HUES6 (cell line): ENCODE data around the gene RNU1-3.
"Not testable (repeated sequence)": the region's sequence is repeated elsewhere in the genome, so short reads cannot be mapped to it uniquely, and the experiment has no call there.

Experiments
- H3K27ac ChIP-seq: 2 replicates; pipeline ENCODE4 v1.7.0; 2013; ENCODE audit warnings: low read depth, mild to moderate bottlenecking, low read length, inconsistent platforms
- H3K27me3 ChIP-seq: 2 replicates; pipeline ENCODE4 v1.6.1; 2013; ENCODE audit warnings: low read length; ENCODE audit not compliant: control insufficient read depth, insufficient read depth
- H3K36me3 ChIP-seq: 2 replicates; pipeline ENCODE4 v1.6.1; 2013; ENCODE audit warnings: low read length; ENCODE audit not compliant: control insufficient read depth, insufficient read depth
- H3K4me1 ChIP-seq: 2 replicates; pipeline ENCODE4 v1.6.1; 2013; ENCODE audit warnings: low read length; ENCODE audit not compliant: control insufficient read depth, insufficient read depth
- H3K4me3 ChIP-seq: 2 replicates; pipeline ENCODE4 v1.5.1; 2013; ENCODE audit warnings: low read depth, low read length
- H3K9ac ChIP-seq: one replicate; pipeline ENCODE4 v1.6.1; 2013; ENCODE audit warnings: mild to moderate bottlenecking, low read length
- H3K9me3 ChIP-seq: 2 replicates; pipeline ENCODE4 v1.6.1; 2013; ENCODE audit warnings: low read depth, low read length; ENCODE audit not compliant: control insufficient read depth, insufficient read depth

Gene RNU1-3

GRCh38 chr1:16631248-16632043, 35.3 kb downstream of the RNU1-3 start:
- Histone ChIP-seq H3K27ac (no peak overlapping the region), H3K27me3 (no peaks in the 10 kb centered on the region), H3K4me1 (no peaks in the 10 kb centered on the region), H3K4me3 (no peak overlapping the region), H3K36me3 (peaks cover 48% of the 10 kb centered on the region), H3K9me3 (no peaks in the 10 kb centered on the region), H3K9ac (no peak overlapping the region)

- H3K27ac ChIP-seq: no peak overlapping the region
- H3K36me3 ChIP-seq: peaks cover 55% of the 10 kb centered on the region
- no peak overlapping the region for H3K9ac ChIP-seq
- H3K27me3 ChIP-seq: no peaks in the 10 kb centered on the region
- no peaks in the 10 kb centered on the region for H3K9me3 ChIP-seq
- H3K4me1 ChIP-seq: no peaks in the 10 kb centered on the region
- H3K4me3 ChIP-seq: no peak overlapping the region
Measured at GRCh38 chr1:16630661-16631247, 36.0 kb downstream of the RNU1-3 start.

GRCh38 chr1:16629916-16630530, 36.7 kb downstream of the RNU1-3 start:
- not testable (repeated sequence) for H3K27ac ChIP-seq, H3K4me1 ChIP-seq, H3K9ac ChIP-seq, H3K27me3 ChIP-seq, H3K9me3 ChIP-seq, H3K4me3 ChIP-seq
- peaks cover 59% of the 10 kb centered on the region for H3K36me3 ChIP-seq

- Histone ChIP-seq H3K36me3 (peaks cover 62% of the 10 kb centered on the region), H3K4me3 (no peak overlapping the region), H3K9me3 (no peaks in the 10 kb centered on the region), H3K27me3 (no peaks in the 10 kb centered on the region), H3K27ac (no peak overlapping the region), H3K4me1 (no peaks in the 10 kb centered on the region), H3K9ac (no peak overlapping the region)
Measured at GRCh38 chr1:16628361-16629111, 38.2 kb downstream of the RNU1-3 start.

- not testable (repeated sequence) for H3K4me3 ChIP-seq, H3K4me1 ChIP-seq, H3K27ac ChIP-seq, H3K27me3 ChIP-seq, H3K9me3 ChIP-seq, H3K9ac ChIP-seq
- H3K36me3 ChIP-seq: peaks cover 55% of the 10 kb centered on the region
Measured at GRCh38 chr1:16626409-16626983, 40.3 kb downstream of the RNU1-3 start.

DNA sequence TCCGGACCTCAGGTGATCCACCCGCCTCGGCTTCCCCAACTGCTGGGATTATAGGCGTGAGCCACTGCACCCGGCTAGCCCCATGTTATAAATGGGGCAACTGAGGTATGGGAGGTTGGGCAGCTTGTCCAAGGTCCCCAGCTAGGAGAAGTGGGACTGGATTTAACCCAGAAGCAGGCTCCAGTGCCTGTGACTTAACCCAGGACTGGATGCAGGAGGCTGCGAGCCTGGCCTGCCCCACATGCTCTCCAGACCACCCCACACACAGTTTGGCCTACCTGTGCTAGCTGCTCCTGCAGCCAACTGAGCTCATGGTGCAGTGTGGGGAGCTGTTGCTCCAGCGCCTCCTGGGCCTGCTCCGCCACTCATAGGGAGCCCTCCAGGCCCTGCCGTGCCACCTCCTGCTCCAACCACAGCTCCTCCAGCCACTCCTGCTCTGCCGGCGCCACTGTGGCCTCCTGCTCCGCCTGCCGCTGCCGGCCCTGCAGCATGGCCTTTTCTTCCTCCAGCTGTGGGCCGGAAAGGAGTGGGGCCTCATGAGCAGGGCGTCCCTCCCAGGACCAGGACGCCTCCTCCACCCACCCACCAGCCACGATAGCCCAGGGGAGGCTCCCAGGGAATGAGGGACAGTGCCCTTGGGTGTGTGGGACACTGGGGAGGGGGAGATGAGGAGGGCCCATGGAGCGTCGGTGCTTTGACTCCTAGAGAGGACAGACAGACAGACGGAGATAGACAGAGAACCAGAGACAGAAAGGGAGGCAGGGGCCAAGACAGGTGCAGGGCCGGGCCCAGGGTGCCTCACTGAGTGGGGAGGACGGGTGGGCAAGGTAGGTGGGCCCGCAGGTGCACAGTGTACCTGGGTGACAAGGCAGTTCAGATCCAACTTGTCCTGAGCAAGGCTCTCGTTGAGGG, 41.0 kb downstream of the RNU1-3 start:
- Histone ChIP-seq H3K9ac (no peak overlapping the region), H3K4me3 (no peak overlapping the region), H3K27me3 (no peaks in the 10 kb centered on the region), H3K9me3 (no peaks in the 10 kb centered on the region), H3K36me3 (peaks cover 48% of the 10 kb centered on the region), H3K27ac (no peak overlapping the region), H3K4me1 (peaks cover under 1% of the 10 kb centered on the region; the same call in 1 of the 2 replicates)

DNA sequence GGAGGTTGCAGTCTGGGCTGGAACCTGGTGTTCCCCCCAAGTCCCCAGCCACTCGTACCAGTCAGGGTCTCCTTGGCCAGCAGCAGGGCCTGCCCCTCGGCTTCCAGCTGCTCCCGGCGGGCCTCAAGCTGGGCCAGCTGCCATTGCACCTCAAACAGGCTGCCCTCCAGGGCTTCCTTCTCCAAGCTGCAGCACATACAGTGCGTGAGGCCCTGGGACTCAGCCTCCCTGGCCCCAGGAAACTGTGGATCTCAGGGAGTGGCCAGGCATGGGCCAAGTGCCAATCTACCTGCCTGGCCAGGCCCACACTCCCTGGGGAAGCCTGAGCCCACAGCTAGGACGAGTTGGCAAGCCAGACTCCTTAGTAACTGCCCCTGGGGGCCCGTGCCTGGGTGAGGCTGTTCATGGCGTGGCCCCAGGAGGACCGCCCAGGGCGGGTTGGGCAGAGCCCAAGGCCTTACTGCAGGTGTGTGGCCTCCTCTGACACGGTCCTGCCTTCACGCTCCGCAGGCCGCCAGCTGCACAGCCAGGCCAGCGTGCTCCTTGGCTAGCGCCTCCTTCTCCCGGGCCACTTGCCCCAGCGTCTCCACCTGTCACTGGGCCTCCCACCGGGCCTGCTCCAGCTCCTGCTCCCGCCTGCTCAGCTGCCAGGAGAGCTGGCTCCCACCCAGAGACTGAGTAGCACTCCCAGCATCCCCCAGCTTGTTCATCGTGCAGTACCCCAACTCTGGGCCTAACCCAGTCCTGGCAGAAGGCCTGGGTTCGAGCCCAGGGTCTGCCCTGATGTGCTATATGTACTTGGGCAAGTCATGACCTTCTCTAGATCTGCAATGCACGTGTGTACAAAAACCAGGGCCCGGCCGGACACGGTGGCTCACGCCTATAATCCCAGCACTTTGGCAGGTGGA, 42.7 kb downstream of the RNU1-3 start:
- H3K9me3 ChIP-seq, H3K9ac ChIP-seq, H3K4me3 ChIP-seq, H3K27me3 ChIP-seq, H3K27ac ChIP-seq, H3K4me1 ChIP-seq: not testable (repeated sequence)
- peaks cover 41% of the 10 kb centered on the region for H3K36me3 ChIP-seq

DNA sequence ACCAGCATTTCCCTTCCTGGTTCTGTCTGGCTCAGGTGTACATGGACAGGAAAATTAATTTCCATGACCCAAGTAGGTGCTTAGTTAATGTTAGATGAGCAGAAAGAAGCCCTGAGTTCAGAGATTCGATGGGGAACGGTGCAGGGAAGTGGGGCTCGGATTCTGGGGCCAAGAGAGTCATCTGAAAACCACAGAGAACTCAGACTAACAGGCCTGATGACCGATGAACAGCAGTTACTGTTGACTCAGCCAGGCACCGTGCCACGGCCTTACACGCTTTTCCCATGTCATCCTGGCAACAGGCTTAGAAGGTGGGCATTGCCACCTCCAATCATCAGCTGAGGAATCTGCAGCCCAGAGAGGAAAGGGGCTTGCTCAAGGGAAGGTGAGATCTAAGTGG, 43.4 kb downstream of the RNU1-3 start:
- not testable (repeated sequence) for H3K9ac ChIP-seq, H3K4me3 ChIP-seq, H3K4me1 ChIP-seq, H3K27me3 ChIP-seq, H3K9me3 ChIP-seq, H3K27ac ChIP-seq
- H3K36me3 ChIP-seq: peaks cover 36% of the 10 kb centered on the region

GRCh38 chr1:16621681-16622315, 45.0 kb downstream of the RNU1-3 start:
- H3K27ac ChIP-seq, H3K4me1 ChIP-seq, H3K9me3 ChIP-seq, H3K4me3 ChIP-seq, H3K27me3 ChIP-seq, H3K9ac ChIP-seq: not testable (repeated sequence)
- H3K36me3 ChIP-seq: peaks cover 28% of the 10 kb centered on the region
